GM23248 (cell line): ENCODE results near the gene SCYL1. TPM values are rescaled to one million over a fixed set of nuclear protein-coding genes. Genes with fewer than 3 reads are reported as not detected.

Source experiments
- DNase-seq: peaks from one replicate; pipeline ENCODE4 v3.0.0-alpha.2; 2015
- H2AFZ ChIP-seq: fragments of 200-600 bp; sonication (generic); 2 replicates; pipeline ENCODE4 v1.6.1; 2016; ENCODE audit warnings: antibody characterized with exemption
- H3F3A ChIP-seq: fragments of 200-600 bp; sonication (generic); 2 replicates; pipeline ENCODE4 v1.6.1; 2016; ENCODE audit warnings: mild to moderate bottlenecking, antibody characterized with exemption, mixed run types; ENCODE audit not compliant: insufficient read depth
- H3K27ac ChIP-seq: fragments of 200-600 bp; sonication (generic); 2 replicates; pipeline ENCODE4 v1.5.1; 2016; ENCODE audit warnings: mild to moderate bottlenecking
- H3K27me3 ChIP-seq: fragments of 200-600 bp; sonication (generic); replicated peaks from 2 replicates; pipeline ENCODE4 v1.6.1; 2016; ENCODE audit warnings: mild to moderate bottlenecking; ENCODE audit not compliant: insufficient read depth
- H3K36me3 ChIP-seq: fragments of 200-600 bp; sonication (generic); 2 replicates; pipeline ENCODE4 v1.6.1; 2016; ENCODE audit warnings: low read depth, mild to moderate bottlenecking
- H3K4me1 ChIP-seq: fragments of 200-600 bp; sonication (generic); 2 replicates; pipeline ENCODE4 v1.6.1; 2016; ENCODE audit warnings: mild to moderate bottlenecking; ENCODE audit not compliant: insufficient read depth
- H3K4me2 ChIP-seq: fragments of 200-600 bp; sonication (generic); one replicate; pipeline ENCODE4 v1.6.1; 2016; ENCODE audit warnings: mild to moderate bottlenecking; ENCODE audit not compliant: unreplicated experiment
- H3K4me3 ChIP-seq: fragments of 200-600 bp; sonication (generic); 2 replicates; pipeline ENCODE4 v1.5.1; 2016; ENCODE audit warnings: mild to moderate bottlenecking
- H3K79me2 ChIP-seq: fragments of 200-600 bp; sonication (generic); 2 replicates; pipeline ENCODE4 v1.6.1; 2016; ENCODE audit warnings: mild to moderate bottlenecking; ENCODE audit not compliant: insufficient read depth
- H3K9ac ChIP-seq: fragments of 200-600 bp; sonication (generic); 2 replicates; pipeline ENCODE4 v1.6.1; 2016; ENCODE audit warnings: mild to moderate bottlenecking
- H3K9me2 ChIP-seq: fragments of 200-600 bp; sonication (generic); 2 replicates; pipeline ENCODE4 v1.6.1; 2016; ENCODE audit warnings: mixed run types, mild to moderate bottlenecking, moderate library complexity; ENCODE audit not compliant: insufficient read depth
- H3K9me3 ChIP-seq: fragments of 200-600 bp; sonication (generic); one replicate; pipeline ENCODE4 v1.6.1; 2017; ENCODE audit warnings: low read depth
- H4K20me1 ChIP-seq: fragments of 200-600 bp; sonication (generic); 2 replicates; pipeline ENCODE4 v1.6.0; 2016; ENCODE audit not compliant: insufficient read depth
- EZH2 ChIP-seq: fragments of 200-600 bp; sonication (generic); IDR thresholded peaks from 2 replicates; pipeline ENCODE4 v1.6.1; 2018; ENCODE audit warnings: antibody characterized with exemption, mild to moderate bottlenecking; ENCODE audit not compliant: insufficient read depth, poor library complexity, severe bottlenecking
- EZH2phosphoT487 ChIP-seq: fragments of 200-600 bp; sonication (generic); IDR thresholded peaks from 2 replicates; pipeline ENCODE4 v1.6.1; 2018; ENCODE audit warnings: antibody characterized with exemption, moderate library complexity, mild to moderate bottlenecking, low read depth; ENCODE audit not compliant: insufficient read depth
- WGBS, 2 experiments: methylation state at CpG; one replicate each; pipeline ENCODE4 v1.1.6; 2015 to 2017; ENCODE audit warnings: low lambda C conversion rate in 2 of 2, low coverage in 1 of 2; ENCODE audit errors: missing lambda C conversion rate in 2 of 2; 5-methylcytosine and 5-hydroxymethylcytosine counted together
- in situ Hi-C: fragments of 300-500 bp; cut with MboI; formaldehyde crosslinking; loops from 2 replicates; pipeline ENCODE4 v1.15.0; 2020
- polyA plus RNA-seq: library from polyadenylated mRNA; unstranded; fragments of >200 nt; fragmentation: Nextera tagmentation; extraction: Ambion mirVana; gene quantifications from 2 replicates; pipeline ENCODE4 v1.2.1, GENCODE V29; 2016
- total RNA-seq: library from RNA; depleted of rRNA; stranded (reverse); fragments of >200 nt; shearing (Covaris generic); gene quantifications from 2 replicates; pipeline ENCODE4 v1.2.3, GENCODE V29; 2014

The SCYL1 gene
- total and polyA plus RNA-seq, 2 experiments from 2014 or later, result 90.7 to 115 TPM

DNA sequence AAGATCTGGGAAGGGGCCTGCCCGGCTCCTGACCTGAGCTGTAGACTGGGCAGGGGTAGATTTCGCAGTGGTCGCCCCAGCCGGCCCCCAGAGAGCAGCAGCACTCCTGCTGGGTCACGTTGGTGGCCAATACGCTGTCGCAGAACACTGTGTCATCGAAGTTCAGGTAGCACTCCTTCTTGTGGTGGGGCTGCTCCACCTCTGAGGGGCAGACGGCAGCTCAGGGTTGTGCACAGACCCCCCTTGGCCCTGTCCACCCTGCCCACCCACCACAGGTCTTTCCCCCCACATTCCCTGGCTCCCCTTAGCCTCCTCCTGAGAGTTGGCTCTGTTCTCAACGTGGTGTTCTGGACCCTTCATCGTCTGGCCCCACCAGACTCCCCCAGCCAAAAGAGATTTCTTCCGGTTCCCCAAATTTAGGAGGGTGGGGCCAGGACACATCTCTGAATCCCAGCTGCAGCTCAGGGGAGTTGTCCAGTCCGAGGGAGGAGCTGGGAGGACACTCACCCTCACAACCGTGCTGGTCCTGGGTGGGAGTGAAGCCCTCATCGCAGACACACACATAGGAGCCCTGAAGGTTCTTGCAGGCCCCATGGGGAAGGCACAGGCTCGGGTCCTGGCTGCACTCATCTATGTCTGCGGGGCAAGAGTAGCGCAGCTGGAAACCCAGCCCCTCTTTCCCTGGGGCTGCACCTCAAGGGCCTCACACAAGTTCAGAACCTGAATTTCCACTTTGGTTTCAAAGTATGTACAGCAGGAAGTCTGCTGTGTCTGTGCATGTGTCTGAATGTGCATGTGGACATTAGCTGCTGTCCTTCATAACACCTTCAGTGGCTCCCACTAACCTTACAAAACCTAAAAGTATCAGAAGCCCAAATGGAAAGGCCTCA lies 16.5 kb downstream of the SCYL1 start:
- Histone ChIP-seq H3K9me2 (no peaks in the 10 kb centered on the region), H2AFZ (peak overlapping the region; percentile 42; the same call in 1 of the 2 replicates), H3K9me3 (no peaks in the 10 kb centered on the region), H3K4me2 (peak overlapping the region; percentile 70), H3K9ac (peak overlapping the region; percentile 64), H3K27ac (peak overlapping the region; percentile 77), H4K20me1 (no peaks in the 10 kb centered on the region), H3K27me3 (no peaks in the 10 kb centered on the region), H3F3A (peaks cover 33% of the 10 kb centered on the region), H3K79me2 (no peaks in the 10 kb centered on the region), H3K36me3 (0 out of 2 replicates have a peak, but pooled peaks cover 3% of the 10 kb centered on the region), H3K4me3 (peak overlapping the region; percentile 68), H3K4me1 (no peaks in the 10 kb centered on the region; the same call in 1 of the 2 replicates)
- WGBS, 2 experiments, result 22 to 26% methylated on average over 15 to 18 of the region's 18 CpGs
- DNase-seq, result no peak
- in situ Hi-C loops, result no loop called here
- TF ChIP-seq EZH2 (no peak), EZH2phosphoT487 (no peak)

DNA sequence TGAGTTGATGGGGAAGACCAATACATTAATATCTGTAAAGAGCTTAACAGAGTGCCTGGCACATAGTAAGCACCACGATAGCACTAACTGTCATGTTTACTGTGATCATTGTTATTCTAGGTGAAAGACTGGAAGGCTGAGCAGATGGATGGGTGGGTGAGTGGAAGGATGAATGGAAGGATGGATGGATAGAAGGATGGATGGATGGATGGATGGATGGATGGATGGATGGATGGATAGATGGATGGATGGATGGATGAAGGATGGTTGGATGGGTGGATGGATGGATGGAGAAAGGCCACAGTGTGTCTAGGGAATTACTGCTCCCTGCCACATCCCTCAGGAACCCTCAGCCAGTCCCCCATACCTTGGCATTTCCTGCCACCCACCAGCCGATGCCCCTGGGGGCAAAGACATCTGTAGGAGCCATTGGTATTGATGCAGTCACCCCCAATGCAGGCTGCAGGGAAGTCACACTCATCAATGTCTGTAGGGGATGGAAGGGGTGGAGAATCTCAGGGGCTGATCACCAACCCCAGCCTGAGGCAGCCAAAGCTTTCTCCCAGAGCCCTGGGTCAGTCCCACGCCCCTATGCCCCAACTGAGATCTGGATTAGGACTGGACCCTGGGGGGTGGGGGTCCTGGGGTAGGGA lies 18.0 kb downstream of the SCYL1 start:
- Histone ChIP-seq H3K27ac (no peak overlapping the region), H2AFZ (no peak overlapping the region), H3K9me3 (no peaks in the 10 kb centered on the region), H3K4me3 (no peak overlapping the region), H3F3A (peaks cover 33% of the 10 kb centered on the region), H3K36me3 (0 out of 2 replicates have a peak, but pooled peaks cover 3% of the 10 kb centered on the region), H3K9ac (no peak overlapping the region), H3K4me2 (no peak overlapping the region), H3K4me1 (no peaks in the 10 kb centered on the region; the same call in 1 of the 2 replicates), H3K9me2 (no peaks in the 10 kb centered on the region), H4K20me1 (no peaks in the 10 kb centered on the region), H3K79me2 (no peaks in the 10 kb centered on the region), H3K27me3 (no peaks in the 10 kb centered on the region)
- in situ Hi-C loops, result no loop called here
- TF ChIP-seq EZH2, result no peak
- TF ChIP-seq EZH2phosphoT487, result no peak
- 67 to 78% methylated on average over 3 of the region's 3 CpGs for WGBS, 2 experiments
- no peak for DNase-seq

DNA sequence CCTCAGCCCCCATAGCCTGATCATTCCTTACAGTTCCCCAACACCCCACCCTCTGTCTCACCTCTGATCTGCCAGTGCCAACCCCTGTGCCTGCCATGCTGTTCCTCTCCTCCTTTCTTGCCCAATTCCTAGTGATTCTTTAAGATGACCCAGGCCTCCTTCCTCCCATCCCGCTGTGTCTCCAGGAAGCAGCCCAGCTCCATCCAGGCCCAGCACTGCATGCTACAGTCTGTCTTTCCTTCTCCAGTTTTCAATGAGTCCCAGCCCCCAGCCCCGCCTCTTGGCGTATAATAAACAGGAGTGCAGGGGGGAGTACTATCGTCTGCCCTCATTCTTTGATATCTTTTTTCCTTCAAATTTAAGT lies 21.0 kb downstream of the SCYL1 start:
- Histone ChIP-seq H3K36me3 (peaks cover 9% of the 10 kb centered on the region; the same call in 1 of the 2 replicates), H4K20me1 (no peaks in the 10 kb centered on the region)
- DNase-seq, result no peak

DNA sequence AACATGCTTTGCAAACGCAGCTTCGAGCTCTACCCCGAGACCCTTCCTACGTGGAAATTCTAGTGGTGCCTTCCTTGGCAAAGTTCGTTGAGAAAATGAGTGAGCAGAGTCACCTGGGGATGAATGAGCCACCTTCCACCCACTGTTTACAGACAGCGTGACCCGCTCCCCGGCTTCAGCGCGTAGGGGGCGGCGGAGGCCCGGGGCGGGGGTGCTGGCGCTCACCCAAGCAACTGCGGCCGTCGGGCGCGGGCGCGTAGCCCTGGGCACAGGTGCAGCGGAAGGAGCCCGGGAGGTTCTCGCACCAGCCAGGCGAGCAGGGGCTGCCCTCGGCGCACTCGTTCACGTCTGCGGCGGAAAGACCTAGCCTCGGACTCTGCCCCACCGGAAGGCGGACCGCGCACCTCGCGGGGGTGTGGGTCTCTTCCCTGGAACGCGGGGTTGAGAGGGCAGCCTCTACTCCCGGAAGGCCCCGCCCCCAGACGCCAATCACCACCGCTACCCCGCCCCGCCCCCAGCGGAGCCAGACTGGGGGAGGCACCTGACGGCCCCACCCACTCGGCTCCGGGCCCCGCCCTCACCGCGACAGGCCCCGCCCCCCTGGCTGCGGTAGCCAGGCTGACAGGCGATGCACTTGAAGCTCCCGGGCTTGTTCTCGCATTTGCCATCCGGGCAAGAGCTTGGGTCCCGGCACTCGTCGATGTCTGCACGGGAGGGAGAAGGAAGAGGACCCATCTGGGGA lies 21.5 kb downstream of the SCYL1 start:
- no peak for TF ChIP-seq EZH2
- no peak for TF ChIP-seq EZH2phosphoT487
- no peaks in the 10 kb centered on the region for H3K27me3 ChIP-seq
- peaks cover 31% of the 10 kb centered on the region for H3F3A ChIP-seq
- no peak for DNase-seq
- no peak overlapping the region for H3K27ac ChIP-seq
- no peak overlapping the region for H3K4me2 ChIP-seq
- H3K4me1 ChIP-seq, result no peaks in the 10 kb centered on the region; the same call in 1 of the 2 replicates
- H3K4me3 ChIP-seq, result no peak overlapping the region
- H3K36me3 ChIP-seq, result peaks cover 9% of the 10 kb centered on the region; the same call in 1 of the 2 replicates
- 78 to 90% methylated on average over 37 to 64 of the region's 64 CpGs for WGBS, 2 experiments
- H3K9ac ChIP-seq, result no peak overlapping the region
- no peak overlapping the region for H2AFZ ChIP-seq
- in situ Hi-C loops, result no loop called here
- no peaks in the 10 kb centered on the region for H3K9me3 ChIP-seq
- H3K79me2 ChIP-seq, result no peaks in the 10 kb centered on the region
- H3K9me2 ChIP-seq, result no peaks in the 10 kb centered on the region
- H4K20me1 ChIP-seq, result no peaks in the 10 kb centered on the region

More for the DNA sequence above, 21.0 kb downstream of the SCYL1 start:
- no peak overlapping the region for H3K4me3 ChIP-seq
- H3K4me1 ChIP-seq, result no peaks in the 10 kb centered on the region; the same call in 1 of the 2 replicates
- in situ Hi-C loops, result no loop called here
- H3K9ac ChIP-seq, result no peak overlapping the region
- 88 to 92% methylated on average over 4 of the region's 4 CpGs for WGBS, 2 experiments
- H3K27ac ChIP-seq, result no peak overlapping the region
- TF ChIP-seq EZH2, result no peak
- no peak for TF ChIP-seq EZH2phosphoT487
- no peak overlapping the region for H2AFZ ChIP-seq
- no peak overlapping the region for H3K4me2 ChIP-seq
- H3K79me2 ChIP-seq, result no peaks in the 10 kb centered on the region
- no peaks in the 10 kb centered on the region for H3K9me3 ChIP-seq
- no peaks in the 10 kb centered on the region for H3K9me2 ChIP-seq
- peaks cover 33% of the 10 kb centered on the region for H3F3A ChIP-seq
- H3K27me3 ChIP-seq, result no peaks in the 10 kb centered on the region
